Measurements from ENCODE around the gene C1orf122.
A peak's percentile ranks its signal among the peaks of the same experiment; 100 is the strongest.

C1orf122 gene

GRCh38 chr1:37797750-37798345 is 9.7 kb upstream of the C1orf122 start:
- DNase-seq, result no peak

- DNase-seq, result no peak
Observed at GRCh38 chr1:37802439-37802838, 5.2 kb upstream of the C1orf122 start.

GRCh38 chr1:37807220-37807554 is 403 bp upstream of the C1orf122 start:
- DNase-seq, result no peak

- peak in 55 of 56 donors; percentile 34 to 96 (median 85) for DNase-seq
Observed at GRCh38 chr1:37808369-37809319, 1.1 kb downstream of the C1orf122 start.

GRCh38 chr1:37809942-37810341 is 2.4 kb downstream of the C1orf122 start:
- DNase-seq, result no peak

GRCh38 chr1:37811027-37811655 is 3.6 kb downstream of the C1orf122 start:
- peak in 38 of 56 donors; percentile 4 to 73 (median 38) for DNase-seq

- DNase-seq, result no peak
Observed at GRCh38 chr1:37813529-37814145, 6.0 kb downstream of the C1orf122 start.

GRCh38 chr1:37814252-37814651 is 6.7 kb downstream of the C1orf122 start:
- DNase-seq, result peak in 23 of 56 donors; percentile 5 to 69 (median 29)

GRCh38 chr1:37817481-37817880 is 9.9 kb downstream of the C1orf122 start:
- peak in 38 of 56 donors; percentile 10 to 85 (median 51) for DNase-seq

- no peak for DNase-seq
Observed at GRCh38 chr1:37821481-37821880, 13.9 kb downstream of the C1orf122 start.

- no peak for DNase-seq
Observed at GRCh38 chr1:37822906-37823815, 15.6 kb downstream of the C1orf122 start.

GRCh38 chr1:37824001-37824400 is 16.4 kb downstream of the C1orf122 start:
- no peak for DNase-seq

GRCh38 chr1:37825506-37825905 is 17.9 kb downstream of the C1orf122 start:
- no peak for DNase-seq

- no peak for DNase-seq
Observed at GRCh38 chr1:37828410-37829074, 21.0 kb downstream of the C1orf122 start.

GRCh38 chr1:37831109-37831508 is 23.5 kb downstream of the C1orf122 start:
- DNase-seq, result no peak

GRCh38 chr1:37831809-37832208 is 24.2 kb downstream of the C1orf122 start:
- DNase-seq, result no peak

- DNase-seq, result no peak
Observed at GRCh38 chr1:37836788-37837187, 29.2 kb downstream of the C1orf122 start.

GRCh38 chr1:37839676-37840075 is 32.1 kb downstream of the C1orf122 start:
- DNase-seq, result no peak

GRCh38 chr1:37840711-37841110 is 33.1 kb downstream of the C1orf122 start:
- no peak for DNase-seq

- no peak for DNase-seq
Observed at GRCh38 chr1:37841652-37842051, 34.1 kb downstream of the C1orf122 start.
